GM12801 (cell line): Measurements from ENCODE around the gene TRAPPC12.

ENCODE experiments used
- CTCF ChIP-seq: IDR thresholded peaks from one replicate; pipeline ENCODE4 v1.5.1; 2011; ENCODE audit warnings: control low read depth; ENCODE audit not compliant: insufficient read length; ENCODE audit errors: extremely low read depth

Gene TRAPPC12

DNA sequence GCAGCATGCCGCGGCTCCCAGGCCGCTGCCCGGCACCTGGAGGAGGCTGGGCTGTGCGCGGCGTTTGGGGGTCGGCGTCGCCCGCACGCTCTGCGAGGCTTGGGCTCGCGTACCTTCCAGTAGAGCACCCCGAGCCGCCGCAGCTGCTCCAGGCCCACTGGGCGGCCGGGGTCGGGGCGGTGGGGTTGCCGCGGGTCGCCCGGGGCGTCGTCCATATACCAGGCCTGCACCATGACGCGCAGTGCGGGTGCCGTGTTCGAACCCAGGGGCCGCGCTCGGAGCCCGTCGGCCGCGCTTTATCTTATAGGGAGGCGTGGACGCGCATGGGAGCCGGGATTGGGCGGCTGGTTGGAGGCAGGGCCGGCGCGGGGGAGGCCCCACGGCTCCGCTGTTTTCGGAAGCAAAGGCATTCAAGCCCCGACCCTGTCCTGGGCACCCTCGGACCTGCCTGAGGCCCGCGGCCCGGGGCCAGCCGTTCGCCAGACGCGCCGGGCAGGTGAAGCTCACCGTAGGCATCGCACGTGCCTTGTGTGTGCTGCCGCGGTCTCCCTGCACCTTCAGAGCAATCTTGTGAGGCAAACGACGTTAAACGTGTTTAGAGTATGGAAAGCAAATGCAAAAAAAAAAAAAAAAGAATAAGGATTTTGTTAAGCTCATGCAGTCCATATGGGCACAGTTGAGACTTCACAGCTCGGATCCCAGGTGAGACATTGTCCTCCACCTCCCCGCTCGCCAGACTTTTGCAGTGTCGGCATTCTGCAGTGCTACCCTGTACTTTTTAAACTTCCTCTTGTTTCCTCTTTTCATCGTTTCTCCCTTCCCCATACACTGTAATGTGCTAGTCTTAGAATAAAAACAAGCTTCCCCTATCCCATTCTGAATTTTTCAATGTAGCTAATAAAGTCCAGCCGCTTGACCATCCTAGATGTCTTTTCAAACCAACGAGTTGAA is 140.0 kb downstream of the TRAPPC12 start, which contains the start of gene ADI1:
ADI1 (minus strand) TSS at position 277 of the 951 bp plus-strand sequence; CDS start at position 233, 44 bp downstream.
- no peak for TF ChIP-seq CTCF

GRCh38 chr2:3520591-3520990 is 141.1 kb downstream of the TRAPPC12 start:
- no peak for TF ChIP-seq CTCF

- TF ChIP-seq CTCF, result no peak
Measured at GRCh38 chr2:3522961-3523421, 143.5 kb downstream of the TRAPPC12 start.

GRCh38 chr2:3523551-3524041 is 144.1 kb downstream of the TRAPPC12 start:
- no peak for TF ChIP-seq CTCF

- TF ChIP-seq CTCF, result no peak
Measured at GRCh38 chr2:3526871-3527270, 147.4 kb downstream of the TRAPPC12 start.

- no peak for TF ChIP-seq CTCF
Measured at GRCh38 chr2:3527886-3528785, 148.6 kb downstream of the TRAPPC12 start.
